Thyroid gland (tissue), 4 donors: ENCODE results near the gene MEAF6.

Experiments
- POLR2A ChIP-seq, 2 donors: fragments of 450-650 bp; IDR thresholded peaks; one replicate each; pipeline ENCODE4 v1.6.1; 2017; ENCODE audit warnings: antibody characterized with exemption in 2 of 2, mild to moderate bottlenecking in 2 of 2, moderate library complexity in 1 of 2
- TF ChIP-seq, protein P1 (sequence below), 6 experiments: fragments of 200-600 bp in 3 of 6; fragments of 450-650 bp in 3 of 6; sonication (generic) in 3 of 6; IDR thresholded peaks; one replicate each; pipeline ENCODE4 v1.5.1; 2016 to 2019; ENCODE audit warnings: antibody characterized with exemption in 6 of 6, mild to moderate bottlenecking in 2 of 6, inconsistent platforms in 1 of 6, moderate library complexity in 1 of 6

- TF ChIP-seq, protein P1, sequence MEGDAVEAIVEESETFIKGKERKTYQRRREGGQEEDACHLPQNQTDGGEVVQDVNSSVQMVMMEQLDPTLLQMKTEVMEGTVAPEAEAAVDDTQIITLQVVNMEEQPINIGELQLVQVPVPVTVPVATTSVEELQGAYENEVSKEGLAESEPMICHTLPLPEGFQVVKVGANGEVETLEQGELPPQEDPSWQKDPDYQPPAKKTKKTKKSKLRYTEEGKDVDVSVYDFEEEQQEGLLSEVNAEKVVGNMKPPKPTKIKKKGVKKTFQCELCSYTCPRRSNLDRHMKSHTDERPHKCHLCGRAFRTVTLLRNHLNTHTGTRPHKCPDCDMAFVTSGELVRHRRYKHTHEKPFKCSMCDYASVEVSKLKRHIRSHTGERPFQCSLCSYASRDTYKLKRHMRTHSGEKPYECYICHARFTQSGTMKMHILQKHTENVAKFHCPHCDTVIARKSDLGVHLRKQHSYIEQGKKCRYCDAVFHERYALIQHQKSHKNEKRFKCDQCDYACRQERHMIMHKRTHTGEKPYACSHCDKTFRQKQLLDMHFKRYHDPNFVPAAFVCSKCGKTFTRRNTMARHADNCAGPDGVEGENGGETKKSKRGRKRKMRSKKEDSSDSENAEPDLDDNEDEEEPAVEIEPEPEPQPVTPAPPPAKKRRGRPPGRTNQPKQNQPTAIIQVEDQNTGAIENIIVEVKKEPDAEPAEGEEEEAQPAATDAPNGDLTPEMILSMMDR (IDR thresholded peaks at IDR 0.05), result no peak
- TF ChIP-seq POLR2A (IDR thresholded peaks at IDR 0.05), result no peak
These were observed 67.7 kb downstream of the MEAF6 start for GRCh38 chr1:37446874-37447273.
